A549 (cell line): ENCODE data around the gene PGBD5.

ENCODE experiments used
- BHLHE40 ChIP-seq: IDR thresholded peaks from 2 replicates; pipeline ENCODE4 v1.6.1; 2012; ENCODE audit warnings: low read depth, low read length, inconsistent platforms
- CHD2 ChIP-seq: fragments of 150-350 bp; IDR thresholded peaks from 2 replicates; pipeline ENCODE4 v1.6.1; 2014; ENCODE audit warnings: low read length; ENCODE audit not compliant: partially characterized antibody
- CTCF ChIP-seq: fragments of >200 bp; sonication (Bioruptor Twin); formaldehyde crosslinking; IDR thresholded peaks from 3 replicates; pipeline ENCODE4 v1.5.1; 2016
- EP300 ChIP-seq, 2 experiments: fragments of >200 bp; sonication (Bioruptor Twin); formaldehyde crosslinking; IDR thresholded peaks; 2 replicates in 1 of 2; 3 replicates in 1 of 2; pipeline ENCODE4 v1.6.1; 2016 to 2017
- FOSL2 ChIP-seq, 2 experiments: fragments of 450-650 bp in 1 of 2; fragments of >200 bp in 1 of 2; sonication (Bioruptor Twin) in 1 of 2; formaldehyde crosslinking; IDR thresholded peaks; 2 replicates each; pipeline versions ENCODE4 v1.5.0 to v1.6.1; 2016 to 2020; ENCODE audit warnings: mild to moderate bottlenecking in 1 of 2, moderate library complexity in 1 of 2
- JUN ChIP-seq, 2 experiments: fragments of >200 bp; sonication (Bioruptor Twin); formaldehyde crosslinking; IDR thresholded peaks; 2 replicates in 1 of 2; 3 replicates in 1 of 2; pipeline ENCODE4 v1.6.1; 2016 to 2017
- NFE2L2 ChIP-seq: fragments of 150-350 bp; conservative IDR thresholded peaks from 2 replicates; pipeline ENCODE4 v1.6.1; 2014; ENCODE audit warnings: low read length
- PBX3 ChIP-seq: IDR thresholded peaks from 2 replicates; pipeline ENCODE4 v1.6.1; 2012
- POLR2A ChIP-seq: IDR thresholded peaks from 2 replicates; pipeline ENCODE4 v1.6.1; 2012; ENCODE audit warnings: mild to moderate bottlenecking, low read length
- RCOR1 ChIP-seq: fragments of 150-350 bp; IDR thresholded peaks from 2 replicates; pipeline ENCODE4 v1.6.1; 2014; ENCODE audit warnings: antibody characterized with exemption, low read length, low read depth
- REST ChIP-seq: fragments of 200-600 bp; sonication (generic); IDR thresholded peaks from 2 replicates; pipeline ENCODE4 v1.6.1; 2016; ENCODE audit warnings: antibody characterized with exemption, mild to moderate bottlenecking, moderate library complexity
- SMC3 ChIP-seq: fragments of >200 bp; sonication (Bioruptor Twin); formaldehyde crosslinking; IDR thresholded peaks from 3 replicates; pipeline ENCODE4 v1.6.1; 2018; ENCODE audit warnings: inconsistent platforms
- ZSCAN20 ChIP-seq: fragments of 250-450 bp; sonication (Bioruptor Pico); IDR thresholded peaks from 2 replicates; pipeline ENCODE4 v1.8.0; 2022; ENCODE audit warnings: mild to moderate bottlenecking, moderate library complexity
- TF ChIP-seq, protein P1 (sequence below): fragments of >200 bp; sonication (Bioruptor Twin); formaldehyde crosslinking; IDR thresholded peaks from 3 replicates; pipeline ENCODE4 v1.6.1; 2016

GRCh38 chr1:230320804-230321203, 105.3 kb downstream of the PGBD5 start:
- TF ChIP-seq CTCF (no peak), REST (no peak), POLR2A (no peak), NFE2L2 (no peak), JUN (IDR thresholded peaks at IDR 0.05) (no peak), EP300 (IDR thresholded peaks at IDR 0.05) (no peak), CHD2 (no peak), RCOR1 (no peak), ZSCAN20 (no peak), PBX3 (no peak), BHLHE40 (no peak), SMC3 (no peak), FOSL2 (IDR thresholded peaks at IDR 0.05) (no peak), FOSL2 (CRISPR knock-in tag; IDR thresholded peaks at IDR 0.05) (no peak)
- TF ChIP-seq, protein P1, sequence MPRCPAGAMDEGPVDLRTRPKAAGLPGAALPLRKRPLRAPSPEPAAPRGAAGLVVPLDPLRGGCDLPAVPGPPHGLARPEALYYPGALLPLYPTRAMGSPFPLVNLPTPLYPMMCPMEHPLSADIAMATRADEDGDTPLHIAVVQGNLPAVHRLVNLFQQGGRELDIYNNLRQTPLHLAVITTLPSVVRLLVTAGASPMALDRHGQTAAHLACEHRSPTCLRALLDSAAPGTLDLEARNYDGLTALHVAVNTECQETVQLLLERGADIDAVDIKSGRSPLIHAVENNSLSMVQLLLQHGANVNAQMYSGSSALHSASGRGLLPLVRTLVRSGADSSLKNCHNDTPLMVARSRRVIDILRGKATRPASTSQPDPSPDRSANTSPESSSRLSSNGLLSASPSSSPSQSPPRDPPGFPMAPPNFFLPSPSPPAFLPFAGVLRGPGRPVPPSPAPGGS, result no peak
